ENCODE results near the gene PPM1D.

PPM1D gene

DNA sequence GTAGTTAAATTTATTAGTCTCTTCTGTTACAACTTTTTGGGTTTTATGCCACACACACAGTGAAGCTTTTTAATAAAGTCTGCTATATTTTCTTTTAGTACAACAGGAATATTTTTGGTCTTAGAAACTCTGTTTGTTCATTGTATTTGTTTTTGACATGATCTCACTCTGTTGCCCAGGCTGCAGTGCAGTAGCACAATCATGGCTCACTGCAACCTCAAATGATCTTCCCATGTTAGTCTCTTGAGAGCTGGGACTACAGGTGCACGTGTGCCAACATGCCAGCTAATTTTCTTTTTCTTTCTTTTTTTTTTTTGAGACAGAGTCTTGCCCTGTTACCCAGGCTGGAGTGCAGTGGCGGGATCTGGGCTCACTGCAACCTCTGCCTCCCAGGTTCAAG, 27.1 kb downstream of the PPM1D start:
- H3K27me3 ChIP-seq (ENCODE audit: control insufficient read depth, low read length): no peaks in the 10 kb centered on the region
- TF ChIP-seq EZH2phosphoT487 (IDR thresholded peaks at IDR 0.05; ENCODE audit: borderline replicate concordance, low read length): no peak
- TF ChIP-seq, protein P1, sequence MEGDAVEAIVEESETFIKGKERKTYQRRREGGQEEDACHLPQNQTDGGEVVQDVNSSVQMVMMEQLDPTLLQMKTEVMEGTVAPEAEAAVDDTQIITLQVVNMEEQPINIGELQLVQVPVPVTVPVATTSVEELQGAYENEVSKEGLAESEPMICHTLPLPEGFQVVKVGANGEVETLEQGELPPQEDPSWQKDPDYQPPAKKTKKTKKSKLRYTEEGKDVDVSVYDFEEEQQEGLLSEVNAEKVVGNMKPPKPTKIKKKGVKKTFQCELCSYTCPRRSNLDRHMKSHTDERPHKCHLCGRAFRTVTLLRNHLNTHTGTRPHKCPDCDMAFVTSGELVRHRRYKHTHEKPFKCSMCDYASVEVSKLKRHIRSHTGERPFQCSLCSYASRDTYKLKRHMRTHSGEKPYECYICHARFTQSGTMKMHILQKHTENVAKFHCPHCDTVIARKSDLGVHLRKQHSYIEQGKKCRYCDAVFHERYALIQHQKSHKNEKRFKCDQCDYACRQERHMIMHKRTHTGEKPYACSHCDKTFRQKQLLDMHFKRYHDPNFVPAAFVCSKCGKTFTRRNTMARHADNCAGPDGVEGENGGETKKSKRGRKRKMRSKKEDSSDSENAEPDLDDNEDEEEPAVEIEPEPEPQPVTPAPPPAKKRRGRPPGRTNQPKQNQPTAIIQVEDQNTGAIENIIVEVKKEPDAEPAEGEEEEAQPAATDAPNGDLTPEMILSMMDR (IDR thresholded peaks at IDR 0.05; ENCODE audit: low read depth, low read length, poor library complexity, severe bottlenecking): no peak
- H3K4me1 ChIP-seq (ENCODE audit: control insufficient read depth, low read length): no peaks in the 10 kb centered on the region
- no peaks in the 10 kb centered on the region; the same call in 1 of the 2 replicates for H4K20me1 ChIP-seq (ENCODE audit: control insufficient read depth, insufficient read depth, low read depth, low read length)
- no peaks in the 10 kb centered on the region for H3K9me2 ChIP-seq (replicated peaks; ENCODE audit: control insufficient read depth, low read length)
- no peak overlapping the region for H3K27ac ChIP-seq (ENCODE audit: low read depth, low read length)
- no peaks in the 10 kb centered on the region for H3K9me3 ChIP-seq (ENCODE audit: control insufficient read depth, insufficient read depth, low read length)
- no peak overlapping the region for H3K4me3 ChIP-seq (ENCODE audit: low read length)
- H3K36me3 ChIP-seq (ENCODE audit: control insufficient read depth, low read length): peaks cover 11% of the 10 kb centered on the region
- no peak overlapping the region for H3K4me2 ChIP-seq (ENCODE audit: low read length)
- H3K79me2 ChIP-seq (ENCODE audit: control insufficient read depth, low read length): peaks cover 33% of the 10 kb centered on the region
- no peaks in the 10 kb centered on the region for H3F3A ChIP-seq (ENCODE audit: control insufficient read depth, insufficient read depth)

DNA sequence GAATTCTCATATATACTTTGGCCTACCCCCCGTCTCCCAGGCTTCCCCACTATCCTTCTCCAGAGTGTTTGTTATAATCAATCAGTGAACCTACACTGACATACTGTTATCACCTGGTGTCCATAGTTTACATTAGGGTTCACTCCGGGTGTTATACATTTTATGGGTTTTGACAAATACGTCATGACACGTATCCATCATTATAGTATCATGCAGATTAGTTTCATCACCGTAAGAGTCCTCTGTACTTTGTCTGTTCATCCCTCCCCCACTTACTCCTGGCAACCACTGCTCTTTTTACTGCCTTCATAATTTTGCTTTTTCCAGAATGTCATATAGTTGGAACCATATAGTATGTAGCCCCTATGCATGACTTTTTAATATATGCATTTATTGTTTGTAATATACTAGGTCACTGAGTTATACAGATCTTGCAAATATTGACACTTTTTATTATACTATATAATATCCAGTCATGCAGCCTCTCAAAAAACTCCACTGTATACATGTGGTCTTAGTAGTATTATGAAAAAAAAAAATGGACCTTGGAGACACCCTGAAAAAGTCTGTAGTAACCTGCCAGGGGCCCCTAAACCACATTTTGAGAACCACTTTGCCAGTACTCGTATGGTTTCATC, 28.4 kb downstream of the PPM1D start:
- H3K79me2 ChIP-seq (ENCODE audit: control insufficient read depth, low read length): peaks cover 21% of the 10 kb centered on the region
- H3K27ac ChIP-seq (ENCODE audit: low read depth, low read length): no peak overlapping the region
- H3K4me1 ChIP-seq (ENCODE audit: control insufficient read depth, low read length): no peaks in the 10 kb centered on the region
- peaks cover 11% of the 10 kb centered on the region for H3K36me3 ChIP-seq (ENCODE audit: control insufficient read depth, low read length)
- H3K4me3 ChIP-seq (ENCODE audit: low read length): no peak overlapping the region
- H3K4me2 ChIP-seq (ENCODE audit: low read length): no peak overlapping the region
- H3K9me3 ChIP-seq (ENCODE audit: control insufficient read depth, insufficient read depth, low read length): no peaks in the 10 kb centered on the region
- H3F3A ChIP-seq (ENCODE audit: control insufficient read depth, insufficient read depth): no peaks in the 10 kb centered on the region; the same call in 1 of the 2 replicates
- no peaks in the 10 kb centered on the region for H3K27me3 ChIP-seq (ENCODE audit: control insufficient read depth, low read length)
- H3K9me2 ChIP-seq (replicated peaks; ENCODE audit: control insufficient read depth, low read length): no peaks in the 10 kb centered on the region
- TF ChIP-seq, protein P1 (IDR thresholded peaks at IDR 0.05; ENCODE audit: low read depth, low read length, poor library complexity, severe bottlenecking): no peak
- no peak for TF ChIP-seq EZH2phosphoT487 (IDR thresholded peaks at IDR 0.05; ENCODE audit: borderline replicate concordance, low read length)
- no peaks in the 10 kb centered on the region; the same call in 1 of the 2 replicates for H4K20me1 ChIP-seq (ENCODE audit: control insufficient read depth, insufficient read depth, low read depth, low read length)

DNA sequence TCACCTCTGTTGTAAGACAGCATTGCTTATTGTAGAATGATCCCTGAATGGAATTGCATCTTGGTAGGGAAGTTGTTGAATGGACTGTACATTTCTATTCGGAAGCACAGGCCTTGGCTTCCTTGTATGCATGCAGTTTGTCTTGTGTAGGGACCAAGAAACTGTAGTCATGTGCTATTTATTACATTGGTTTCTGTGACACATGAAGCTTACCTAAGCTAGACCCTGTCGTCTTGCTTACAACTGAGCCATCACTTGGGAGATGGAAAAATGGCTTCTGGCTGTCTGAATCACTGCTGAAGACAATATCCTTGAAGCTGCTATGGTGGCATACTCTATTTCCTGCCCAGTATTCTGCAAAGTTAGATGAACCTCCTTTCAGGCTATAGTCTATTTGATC, 29.1 kb downstream of the PPM1D start:
- Histone ChIP-seq H3F3A (ENCODE audit: control insufficient read depth, insufficient read depth) (no peaks in the 10 kb centered on the region; the same call in 1 of the 2 replicates), H3K27ac (ENCODE audit: low read depth, low read length) (no peak overlapping the region), H3K9me2 (replicated peaks; ENCODE audit: control insufficient read depth, low read length) (no peaks in the 10 kb centered on the region), H3K4me3 (ENCODE audit: low read length) (no peak overlapping the region), H4K20me1 (ENCODE audit: control insufficient read depth, insufficient read depth, low read depth, low read length) (no peaks in the 10 kb centered on the region; the same call in 1 of the 2 replicates), H3K27me3 (ENCODE audit: control insufficient read depth, low read length) (no peaks in the 10 kb centered on the region), H3K9me3 (ENCODE audit: control insufficient read depth, insufficient read depth, low read length) (no peaks in the 10 kb centered on the region), H3K4me2 (ENCODE audit: low read length) (no peak overlapping the region), H3K4me1 (ENCODE audit: control insufficient read depth, low read length) (peaks cover 4% of the 10 kb centered on the region), H3K79me2 (ENCODE audit: control insufficient read depth, low read length) (peaks cover 17% of the 10 kb centered on the region), H3K36me3 (ENCODE audit: control insufficient read depth, low read length) (peaks cover 10% of the 10 kb centered on the region)
- TF ChIP-seq, protein P1 (IDR thresholded peaks at IDR 0.05; ENCODE audit: low read depth, low read length, poor library complexity, severe bottlenecking): no peak
- TF ChIP-seq EZH2phosphoT487 (IDR thresholded peaks at IDR 0.05; ENCODE audit: borderline replicate concordance, low read length): no peak

Data from DOHH2 (cell line).